SK-N-DZ (cell line): ENCODE results near the gene LYRM9.
"Not testable (repeated sequence)": the region's sequence is repeated elsewhere in the genome, so short reads cannot be mapped to it uniquely, and the experiment has no call there.

Source experiments
- DNase-seq: peaks from one replicate; pipeline ENCODE4 v3.0.0-alpha.2; 2015; ENCODE audit warnings: low spot score

Gene LYRM9

GRCh38 chr17:27906226-27906580 is 13.0 kb upstream of the LYRM9 start:
- DNase-seq, result no peak

GRCh38 chr17:27905447-27906225 is 12.5 kb upstream of the LYRM9 start:
- no peak for DNase-seq

GRCh38 chr17:27904534-27905446 is 11.6 kb upstream of the LYRM9 start:
- DNase-seq, result no peak

- no peak for DNase-seq
Measured at GRCh38 chr17:27904114-27904513, 10.9 kb upstream of the LYRM9 start.

- DNase-seq, result no peak
Measured at GRCh38 chr17:27899525-27899924, 6.4 kb upstream of the LYRM9 start.

- DNase-seq, result no peak
Measured at GRCh38 chr17:27898096-27898495, 4.9 kb upstream of the LYRM9 start.

- no peak for DNase-seq
Measured at GRCh38 chr17:27896701-27897100, 3.5 kb upstream of the LYRM9 start.

- no peak for DNase-seq
Measured at GRCh38 chr17:27895940-27896535, 2.9 kb upstream of the LYRM9 start.

- DNase-seq, result no peak
Measured at GRCh38 chr17:27895123-27895895, 2.1 kb upstream of the LYRM9 start.

- no peak for DNase-seq
Measured at GRCh38 chr17:27893841-27894503, 807 bp upstream of the LYRM9 start.

GRCh38 chr17:27892542-27892865 is 661 bp downstream of the LYRM9 start:
- no peak for DNase-seq

- DNase-seq, result no peak
Measured at GRCh38 chr17:27891841-27892240, 1.3 kb downstream of the LYRM9 start.

GRCh38 chr17:27889711-27890251 is 3.4 kb downstream of the LYRM9 start:
- no peak for DNase-seq

GRCh38 chr17:27888945-27889344 is 4.2 kb downstream of the LYRM9 start:
- DNase-seq, result no peak

GRCh38 chr17:27888067-27888466 is 5.1 kb downstream of the LYRM9 start:
- no peak for DNase-seq

- not testable (repeated sequence) for DNase-seq
Measured at GRCh38 chr17:27886348-27886906, 6.7 kb downstream of the LYRM9 start.

- DNase-seq, result no peak
Measured at GRCh38 chr17:27882162-27882840, 10.9 kb downstream of the LYRM9 start.

GRCh38 chr17:27879987-27880608 is 13.1 kb downstream of the LYRM9 start:
- peak; percentile 63 for DNase-seq

GRCh38 chr17:27878776-27879562 is 14.2 kb downstream of the LYRM9 start:
- DNase-seq, result no peak
